CD14-positive monocyte (primary cell): Measurements from ENCODE around the gene AGXT. TPM values are rescaled to one million over a fixed set of nuclear protein-coding genes. Genes with fewer than 3 reads are reported as not detected.

ENCODE experiments used
- DNase-seq, 3 donors: peaks; one replicate each; pipeline ENCODE4 v3.0.0-alpha.2; 2011 to 2022
- H2AFZ ChIP-seq: 2 replicates; pipeline ENCODE4 v1.6.0; 2012; ENCODE audit warnings: mild to moderate bottlenecking, low read depth, low read length, inconsistent platforms; ENCODE audit not compliant: insufficient read depth, poor library complexity, severe bottlenecking
- H3K27ac ChIP-seq, 2 donors: 1 replicate in 1 of 2; 2 replicates in 1 of 2; pipeline ENCODE4 v1.5.1; 2012 to 2013; ENCODE audit warnings: low read length in 2 of 2, control low read depth in 1 of 2, inconsistent platforms in 1 of 2, low read depth in 1 of 2, mild to moderate bottlenecking in 1 of 2
- H3K27me3 ChIP-seq, 2 donors: one replicate each; pipeline versions ENCODE4 v1.6.0 to v1.6.1; 2011 to 2013; ENCODE audit warnings: low read length in 2 of 2; ENCODE audit not compliant: control insufficient read depth in 2 of 2, insufficient read depth in 2 of 2
- H3K36me3 ChIP-seq, 2 donors: replicated peaks in 1 of 2; 1 replicate in 1 of 2; 2 replicates in 1 of 2; pipeline versions ENCODE4 v1.5.1 to v1.6.1; 2012 to 2013; ENCODE audit warnings: low read length in 2 of 2, control low read depth in 1 of 2, inconsistent platforms in 1 of 2, mild to moderate bottlenecking in 1 of 2; ENCODE audit not compliant: insufficient read depth in 2 of 2, control insufficient read depth in 1 of 2
- H3K4me1 ChIP-seq, 2 donors: 1 replicate in 1 of 2; 2 replicates in 1 of 2; pipeline versions ENCODE4 v1.5.1 to v1.6.1; 2012 to 2013; ENCODE audit warnings: low read length in 2 of 2, control low read depth in 1 of 2, inconsistent platforms in 1 of 2, mild to moderate bottlenecking in 1 of 2, moderate library complexity in 1 of 2; ENCODE audit not compliant: insufficient read depth in 2 of 2, control insufficient read depth in 1 of 2
- H3K4me2 ChIP-seq: replicated peaks from 2 replicates; pipeline ENCODE3; 2012; ENCODE audit warnings: low read length, moderate library complexity, mild to moderate bottlenecking; ENCODE audit not compliant: poor library complexity, severe bottlenecking; ENCODE audit errors: extremely low read depth
- H3K4me3 ChIP-seq, 3 experiments: fragments of 200-600 bp in 1 of 3; sonication (generic) in 1 of 3; replicated peaks in 1 of 3; 1 replicate in 2 of 3; 2 replicates in 1 of 3; pipeline ENCODE4 v1.5.1; 2011 to 2013; ENCODE audit warnings: low read length in 3 of 3, mild to moderate bottlenecking in 3 of 3, control low read depth in 2 of 3, low read depth in 2 of 3, inconsistent platforms in 1 of 3, moderate library complexity in 1 of 3
- H3K79me2 ChIP-seq: 2 replicates; pipeline ENCODE4 v1.6.0; 2012; ENCODE audit warnings: mild to moderate bottlenecking, control low read depth, inconsistent platforms, low read length, moderate library complexity; ENCODE audit not compliant: insufficient read depth
- H3K9ac ChIP-seq: 2 replicates; pipeline ENCODE4 v1.6.0; 2017; ENCODE audit warnings: low read length, mild to moderate bottlenecking; ENCODE audit not compliant: insufficient read depth, poor library complexity, severe bottlenecking
- H3K9me3 ChIP-seq, 2 donors: replicated peaks in 1 of 2; 1 replicate in 1 of 2; 2 replicates in 1 of 2; pipeline versions ENCODE4 v1.5.1 to v1.6.1; 2012 to 2013; ENCODE audit warnings: low read length in 2 of 2, control low read depth in 1 of 2; ENCODE audit not compliant: control insufficient read depth in 1 of 2, insufficient read depth in 1 of 2
- H4K20me1 ChIP-seq: 2 replicates; pipeline ENCODE4 v1.6.0; 2012; ENCODE audit warnings: mild to moderate bottlenecking, low read length, control low read depth, moderate library complexity; ENCODE audit not compliant: insufficient read depth
- H3K27ac Mint-ChIP-seq, 7 donors: one replicate each; pipeline ENCODE4 v1.8.0; 2020; ENCODE audit warnings: mild to moderate bottlenecking in 7 of 7, mixed read lengths in 7 of 7, moderate library complexity in 6 of 7, inconsistent platforms in 2 of 7
- H3K27me3 Mint-ChIP-seq, 3 donors: one replicate each; pipeline ENCODE4 v1.8.0; 2021 to 2022; ENCODE audit warnings: low read depth in 3 of 3, mild to moderate bottlenecking in 3 of 3, mixed read lengths in 3 of 3, moderate library complexity in 3 of 3, inconsistent platforms in 1 of 3
- H3K36me3 Mint-ChIP-seq, 2 donors: one replicate each; pipeline ENCODE4 v1.8.0; 2020; ENCODE audit warnings: mixed read lengths in 2 of 2, inconsistent platforms in 1 of 2, mild to moderate bottlenecking in 1 of 2
- H3K4me1 Mint-ChIP-seq: one replicate; pipeline ENCODE4 v1.8.0; 2020; ENCODE audit warnings: mild to moderate bottlenecking, mixed read lengths
- H3K4me3 Mint-ChIP-seq, 2 donors: one replicate each; pipeline ENCODE4 v1.8.0; 2020; ENCODE audit warnings: mild to moderate bottlenecking in 2 of 2, mixed read lengths in 2 of 2, moderate library complexity in 1 of 2
- H3K9me3 Mint-ChIP-seq, 7 donors: one replicate each; pipeline ENCODE4 v1.8.0; 2020 to 2022; ENCODE audit warnings: mixed read lengths in 7 of 7, mild to moderate bottlenecking in 6 of 7, moderate library complexity in 6 of 7, inconsistent platforms in 2 of 7
- CTCF ChIP-seq: fragments of 200-600 bp; IDR thresholded peaks from one replicate; pipeline ENCODE4 v1.8.0; 2022; ENCODE audit warnings: antibody characterized with exemption, mild to moderate bottlenecking
- WGBS: methylation state at CpG from one replicate; pipeline ENCODE4 v1.1.5; 2013; ENCODE audit warnings: missing lambda C conversion rate; ENCODE audit not compliant: insufficient coverage; 5-methylcytosine and 5-hydroxymethylcytosine counted together
- intact Hi-C, 2 donors: fragments of 100-400 bp; cut with micrococcal nuclease; formaldehyde crosslinking; loops; one replicate each; pipeline versions ENCODE4 v1.15.0 to v1.15.1; 2023
- polyA plus RNA-seq, 3 donors: library from polyadenylated mRNA; depleted of rRNA in 1 of 3; unstranded in 2 of 3; stranded (reverse) in 1 of 3; fragments of 300-500 nt in 2 of 3; fragments of >200 nt in 1 of 3; fragmentation: Illumina TruSeq in 2 of 3; gene quantifications; 1 replicate in 2 of 3; 2 replicates in 1 of 3; pipeline ENCODE4 v1.2.3, GENCODE V29; 2012 to 2021

The AGXT gene
- polyA plus RNA-seq, 3 donors: not detected

GRCh38 chr2:240836781-240837467 is 31.7 kb upstream of the AGXT start:
- no peak for DNase-seq
- H3K27me3 Mint-ChIP-seq: peaks cover 8 to 22% (median 12%) of the 10 kb centered on the region in 3 donors
- H3K36me3 ChIP-seq: no peaks in the 10 kb centered on the region
- no peak overlapping the region for H3K4me3 ChIP-seq
- no peak overlapping the region for H3K27ac ChIP-seq
- H3K4me1 Mint-ChIP-seq: peaks cover under 1% of the 10 kb centered on the region
- H2AFZ ChIP-seq: no peak overlapping the region
- 92% methylated on average over 14 of the region's 17 CpGs for WGBS
- peaks cover 0 to under 1% of the 10 kb centered on the region in 2 donors for H3K27me3 ChIP-seq
- H3K9ac ChIP-seq: no peak overlapping the region
- no peaks in the 10 kb centered on the region for H3K36me3 Mint-ChIP-seq
- H4K20me1 ChIP-seq: no peaks in the 10 kb centered on the region
- intact Hi-C loops: loop anchor here in 1 of 2 donors (10.0 kb wide), 1 partner anchor 322 kb away; no protein-coding TSS in a partner anchor
- H3K9me3 Mint-ChIP-seq: peaks cover 0 to 2% (median under 1%) of the 10 kb centered on the region in 7 donors
- H3K9me3 ChIP-seq: peaks cover 0 to under 1% of the 10 kb centered on the region in 2 donors
- H3K4me1 ChIP-seq: peaks cover 2 to 7% of the 10 kb centered on the region in 2 donors
- H3K4me3 Mint-ChIP-seq: no peak overlapping the region
- H3K27ac Mint-ChIP-seq: no peak overlapping the region
- no peak for TF ChIP-seq CTCF
- H3K79me2 ChIP-seq: no peaks in the 10 kb centered on the region
- no peak overlapping the region for H3K4me2 ChIP-seq

- Mint-ChIP-seq H3K4me3 (no peak overlapping the region), H3K36me3 (no peaks in the 10 kb centered on the region), H3K4me1 (no peaks in the 10 kb centered on the region), H3K27me3 (peaks cover 8 to 19% (median 12%) of the 10 kb centered on the region in 3 donors), H3K9me3 (no peaks in the 10 kb centered on the region), H3K27ac (no peak overlapping the region)
- intact Hi-C loops: loop anchor here in 1 of 2 donors (10.0 kb wide), 1 partner anchor 323 kb away; no protein-coding TSS in a partner anchor
- Histone ChIP-seq H3K27ac (no peak overlapping the region), H3K36me3 (no peaks in the 10 kb centered on the region), H4K20me1 (no peaks in the 10 kb centered on the region), H3K4me2 (no peak overlapping the region), H3K27me3 (no peaks in the 10 kb centered on the region), H3K9ac (no peak overlapping the region), H3K4me1 (no peaks in the 10 kb centered on the region), H3K9me3 (no peaks in the 10 kb centered on the region), H2AFZ (no peak overlapping the region), H3K4me3 (no peak overlapping the region), H3K79me2 (no peaks in the 10 kb centered on the region)
- no peak for TF ChIP-seq CTCF
- 85% methylated on average over 2 of the region's 4 CpGs for WGBS
- DNase-seq: no peak
Measured at GRCh38 chr2:240837621-240838020, 31.0 kb upstream of the AGXT start.
